ENCODE results near the gene RFPL3. TPM values are rescaled to one million over a fixed set of nuclear protein-coding genes. Genes with fewer than 3 reads are reported as not detected.

The RFPL3 gene
- polyA plus RNA-seq, 1 donor from 2014 or later: not detected

GRCh38 chr22:32323513-32324164, 34.0 kb upstream of the RFPL3 start:
- H3K9me3 ChIP-seq (ENCODE audit: low read length): no peaks in the 10 kb centered on the region
- H3K36me3 ChIP-seq (ENCODE audit: insufficient read depth, low read length): no peaks in the 10 kb centered on the region
- no peak overlapping the region for H3K9ac ChIP-seq (ENCODE audit: low read length)
- no peaks in the 10 kb centered on the region for H3K9me2 ChIP-seq (ENCODE audit: insufficient read depth, low read length)
- no peaks in the 10 kb centered on the region for H3K79me2 ChIP-seq (replicated peaks; ENCODE audit: insufficient read depth, low read length)
- no peak overlapping the region for H3K4me3 ChIP-seq (ENCODE audit: low read length)
- no peaks in the 10 kb centered on the region for H3K27me3 ChIP-seq (ENCODE audit: insufficient read depth, low read depth, low read length)
- no peak overlapping the region for H3K4me2 ChIP-seq (ENCODE audit: low read length)
- H3F3A ChIP-seq (ENCODE audit: insufficient read depth, low read length, poor library complexity, severe bottlenecking): no peaks in the 10 kb centered on the region
- H4K20me1 ChIP-seq (ENCODE audit: insufficient read depth): no peaks in the 10 kb centered on the region
- TF ChIP-seq EZH2 (IDR thresholded peaks at IDR 0.05; ENCODE audit: borderline replicate concordance, insufficient read depth, low read length, poor library complexity, severe bottlenecking) (no peak), RAD21 (conservative IDR thresholded peaks at IDR 0.05) (no peak), MXI1 (conservative IDR thresholded peaks at IDR 0.05; ENCODE audit: poor library complexity, severe bottlenecking) (no peak), CTCF (IDR thresholded peaks at IDR 0.05; ENCODE audit: poor library complexity, severe bottlenecking) (no peak), EP300 (conservative IDR thresholded peaks at IDR 0.05; ENCODE audit: poor library complexity, severe bottlenecking) (no peak), POLR2AphosphoS5 (IDR thresholded peaks at IDR 0.05) (no peak), TAF1 (IDR thresholded peaks at IDR 0.05; ENCODE audit: low read depth) (no peak), SMC3 (conservative IDR thresholded peaks at IDR 0.05; ENCODE audit: poor library complexity) (no peak)
- TF ChIP-seq, protein P1, sequence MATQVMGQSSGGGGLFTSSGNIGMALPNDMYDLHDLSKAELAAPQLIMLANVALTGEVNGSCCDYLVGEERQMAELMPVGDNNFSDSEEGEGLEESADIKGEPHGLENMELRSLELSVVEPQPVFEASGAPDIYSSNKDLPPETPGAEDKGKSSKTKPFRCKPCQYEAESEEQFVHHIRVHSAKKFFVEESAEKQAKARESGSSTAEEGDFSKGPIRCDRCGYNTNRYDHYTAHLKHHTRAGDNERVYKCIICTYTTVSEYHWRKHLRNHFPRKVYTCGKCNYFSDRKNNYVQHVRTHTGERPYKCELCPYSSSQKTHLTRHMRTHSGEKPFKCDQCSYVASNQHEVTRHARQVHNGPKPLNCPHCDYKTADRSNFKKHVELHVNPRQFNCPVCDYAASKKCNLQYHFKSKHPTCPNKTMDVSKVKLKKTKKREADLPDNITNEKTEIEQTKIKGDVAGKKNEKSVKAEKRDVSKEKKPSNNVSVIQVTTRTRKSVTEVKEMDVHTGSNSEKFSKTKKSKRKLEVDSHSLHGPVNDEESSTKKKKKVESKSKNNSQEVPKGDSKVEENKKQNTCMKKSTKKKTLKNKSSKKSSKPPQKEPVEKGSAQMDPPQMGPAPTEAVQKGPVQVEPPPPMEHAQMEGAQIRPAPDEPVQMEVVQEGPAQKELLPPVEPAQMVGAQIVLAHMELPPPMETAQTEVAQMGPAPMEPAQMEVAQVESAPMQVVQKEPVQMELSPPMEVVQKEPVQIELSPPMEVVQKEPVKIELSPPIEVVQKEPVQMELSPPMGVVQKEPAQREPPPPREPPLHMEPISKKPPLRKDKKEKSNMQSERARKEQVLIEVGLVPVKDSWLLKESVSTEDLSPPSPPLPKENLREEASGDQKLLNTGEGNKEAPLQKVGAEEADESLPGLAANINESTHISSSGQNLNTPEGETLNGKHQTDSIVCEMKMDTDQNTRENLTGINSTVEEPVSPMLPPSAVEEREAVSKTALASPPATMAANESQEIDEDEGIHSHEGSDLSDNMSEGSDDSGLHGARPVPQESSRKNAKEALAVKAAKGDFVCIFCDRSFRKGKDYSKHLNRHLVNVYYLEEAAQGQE (IDR thresholded peaks at IDR 0.05; ENCODE audit: borderline replicate concordance): no peak
- H2AFZ ChIP-seq (ENCODE audit: low read depth, low read length): no peak overlapping the region
- H3K27ac ChIP-seq (ENCODE audit: low read length): no peak overlapping the region

DNA sequence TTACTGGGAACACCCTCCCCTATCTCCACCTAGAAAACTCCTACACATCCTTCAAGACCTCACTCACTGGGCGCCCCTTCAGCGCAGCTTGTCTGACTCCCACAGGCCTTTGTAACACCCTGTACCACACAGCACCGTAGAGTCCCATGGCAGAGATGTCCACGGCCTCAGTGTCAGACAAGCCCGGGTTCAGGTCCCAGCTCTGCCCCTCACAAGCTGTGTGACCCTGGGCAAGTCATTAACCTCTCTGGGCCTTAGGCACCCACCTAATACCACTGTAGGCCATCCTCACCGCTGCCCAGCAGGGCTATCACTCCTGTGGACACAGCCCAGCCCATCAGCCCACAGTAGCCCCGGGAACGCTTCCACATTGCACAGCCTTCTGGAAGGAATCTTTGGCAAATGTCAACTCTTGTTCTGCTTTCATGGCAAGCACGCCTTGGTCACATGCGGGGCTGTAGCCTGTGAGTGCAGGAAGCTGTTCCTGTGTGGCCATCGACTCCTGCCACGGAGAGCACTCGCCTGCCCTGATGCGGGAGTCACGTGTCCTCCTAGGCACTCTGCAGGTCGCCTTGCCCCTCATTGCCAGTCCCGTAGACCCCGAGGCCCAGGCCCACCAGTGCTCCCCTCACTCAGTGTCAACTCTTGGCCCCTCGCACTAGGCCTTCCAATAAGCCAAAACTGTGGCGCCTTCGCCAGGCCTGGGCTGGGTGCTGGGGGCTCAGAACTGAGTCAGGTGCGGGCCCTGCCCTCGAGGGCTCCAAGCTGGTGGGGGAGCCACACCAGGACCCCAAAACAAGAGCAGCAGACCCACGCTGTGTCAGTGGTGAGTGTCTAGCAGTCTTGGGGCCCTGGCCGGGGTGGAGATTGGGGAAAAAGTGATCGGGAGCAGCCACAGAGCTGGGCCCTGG, 32.9 kb upstream of the RFPL3 start:
- no peaks in the 10 kb centered on the region for H4K20me1 ChIP-seq (ENCODE audit: insufficient read depth)
- no peak overlapping the region for H3K27ac ChIP-seq (ENCODE audit: low read length)
- H3K4me3 ChIP-seq (ENCODE audit: low read length): no peak overlapping the region
- H3K9ac ChIP-seq (ENCODE audit: low read length): no peak overlapping the region
- no peak overlapping the region for H3K4me2 ChIP-seq (ENCODE audit: low read length)
- H3F3A ChIP-seq (ENCODE audit: insufficient read depth, low read length, poor library complexity, severe bottlenecking): no peaks in the 10 kb centered on the region
- H3K36me3 ChIP-seq (ENCODE audit: insufficient read depth, low read length): no peaks in the 10 kb centered on the region
- H3K9me3 ChIP-seq (ENCODE audit: low read length): no peaks in the 10 kb centered on the region
- no peaks in the 10 kb centered on the region for H3K27me3 ChIP-seq (ENCODE audit: insufficient read depth, low read depth, low read length)
- no peaks in the 10 kb centered on the region for H3K79me2 ChIP-seq (replicated peaks; ENCODE audit: insufficient read depth, low read length)
- TF ChIP-seq CTCF (IDR thresholded peaks at IDR 0.05; ENCODE audit: poor library complexity, severe bottlenecking) (no peak), EP300 (conservative IDR thresholded peaks at IDR 0.05; ENCODE audit: poor library complexity, severe bottlenecking) (no peak), EZH2 (IDR thresholded peaks at IDR 0.05; ENCODE audit: borderline replicate concordance, insufficient read depth, low read length, poor library complexity, severe bottlenecking) (no peak), SMC3 (conservative IDR thresholded peaks at IDR 0.05; ENCODE audit: poor library complexity) (no peak), TAF1 (IDR thresholded peaks at IDR 0.05; ENCODE audit: low read depth) (no peak), POLR2AphosphoS5 (IDR thresholded peaks at IDR 0.05) (no peak), MXI1 (conservative IDR thresholded peaks at IDR 0.05; ENCODE audit: poor library complexity, severe bottlenecking) (no peak)
- TF ChIP-seq, protein P1 (IDR thresholded peaks at IDR 0.05; ENCODE audit: borderline replicate concordance): no peak
- H2AFZ ChIP-seq (ENCODE audit: low read depth, low read length): no peak overlapping the region
- no peaks in the 10 kb centered on the region for H3K9me2 ChIP-seq (ENCODE audit: insufficient read depth, low read length)
